Measurements from ENCODE around the gene RPS6KA2. TPM values are rescaled to one million over a fixed set of nuclear protein-coding genes. Genes with fewer than 3 reads are reported as not detected.
A peak's percentile ranks its signal among the peaks of the same experiment; 100 is the strongest.

The RPS6KA2 gene
- total RNA-seq, 1 donor from 2014 or later = 124 TPM

DNA sequence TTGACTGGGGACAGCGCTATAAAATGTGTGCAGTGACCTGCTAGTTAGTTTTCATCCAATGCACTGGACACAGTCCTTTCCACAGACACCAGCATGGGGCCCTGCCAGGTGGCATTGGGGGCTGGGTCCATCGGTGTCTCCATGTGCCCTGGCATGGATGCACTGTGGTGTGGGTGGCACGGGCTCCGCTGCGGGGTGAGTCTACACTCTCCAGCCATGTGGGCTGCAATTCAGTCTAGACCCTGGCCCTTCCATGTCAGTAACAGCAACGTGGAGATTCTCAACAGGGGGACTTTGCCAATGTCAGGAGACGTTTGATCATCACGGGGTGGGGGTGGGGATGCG lies 140.5 kb downstream of the RPS6KA2 start:
- Mint-ChIP-seq H3K4me3 (ENCODE audit: unreplicated experiment) (no peak overlapping the region), H3K27ac (ENCODE audit: unreplicated experiment) (no peak overlapping the region), H3K9me3 (ENCODE audit: low read depth) (no peaks in the 10 kb centered on the region), H3K36me3 (ENCODE audit: low read depth) (peaks cover 39% of the 10 kb centered on the region), H3K4me1 (ENCODE audit: low read depth) (peaks cover 22% of the 10 kb centered on the region), H3K27me3 (ENCODE audit: low read depth) (no peaks in the 10 kb centered on the region)
- no peak for DNase-seq (ENCODE audit: low spot score)
- TF ChIP-seq, protein P1, sequence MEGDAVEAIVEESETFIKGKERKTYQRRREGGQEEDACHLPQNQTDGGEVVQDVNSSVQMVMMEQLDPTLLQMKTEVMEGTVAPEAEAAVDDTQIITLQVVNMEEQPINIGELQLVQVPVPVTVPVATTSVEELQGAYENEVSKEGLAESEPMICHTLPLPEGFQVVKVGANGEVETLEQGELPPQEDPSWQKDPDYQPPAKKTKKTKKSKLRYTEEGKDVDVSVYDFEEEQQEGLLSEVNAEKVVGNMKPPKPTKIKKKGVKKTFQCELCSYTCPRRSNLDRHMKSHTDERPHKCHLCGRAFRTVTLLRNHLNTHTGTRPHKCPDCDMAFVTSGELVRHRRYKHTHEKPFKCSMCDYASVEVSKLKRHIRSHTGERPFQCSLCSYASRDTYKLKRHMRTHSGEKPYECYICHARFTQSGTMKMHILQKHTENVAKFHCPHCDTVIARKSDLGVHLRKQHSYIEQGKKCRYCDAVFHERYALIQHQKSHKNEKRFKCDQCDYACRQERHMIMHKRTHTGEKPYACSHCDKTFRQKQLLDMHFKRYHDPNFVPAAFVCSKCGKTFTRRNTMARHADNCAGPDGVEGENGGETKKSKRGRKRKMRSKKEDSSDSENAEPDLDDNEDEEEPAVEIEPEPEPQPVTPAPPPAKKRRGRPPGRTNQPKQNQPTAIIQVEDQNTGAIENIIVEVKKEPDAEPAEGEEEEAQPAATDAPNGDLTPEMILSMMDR (IDR thresholded peaks at IDR 0.05) = no peak

DNA sequence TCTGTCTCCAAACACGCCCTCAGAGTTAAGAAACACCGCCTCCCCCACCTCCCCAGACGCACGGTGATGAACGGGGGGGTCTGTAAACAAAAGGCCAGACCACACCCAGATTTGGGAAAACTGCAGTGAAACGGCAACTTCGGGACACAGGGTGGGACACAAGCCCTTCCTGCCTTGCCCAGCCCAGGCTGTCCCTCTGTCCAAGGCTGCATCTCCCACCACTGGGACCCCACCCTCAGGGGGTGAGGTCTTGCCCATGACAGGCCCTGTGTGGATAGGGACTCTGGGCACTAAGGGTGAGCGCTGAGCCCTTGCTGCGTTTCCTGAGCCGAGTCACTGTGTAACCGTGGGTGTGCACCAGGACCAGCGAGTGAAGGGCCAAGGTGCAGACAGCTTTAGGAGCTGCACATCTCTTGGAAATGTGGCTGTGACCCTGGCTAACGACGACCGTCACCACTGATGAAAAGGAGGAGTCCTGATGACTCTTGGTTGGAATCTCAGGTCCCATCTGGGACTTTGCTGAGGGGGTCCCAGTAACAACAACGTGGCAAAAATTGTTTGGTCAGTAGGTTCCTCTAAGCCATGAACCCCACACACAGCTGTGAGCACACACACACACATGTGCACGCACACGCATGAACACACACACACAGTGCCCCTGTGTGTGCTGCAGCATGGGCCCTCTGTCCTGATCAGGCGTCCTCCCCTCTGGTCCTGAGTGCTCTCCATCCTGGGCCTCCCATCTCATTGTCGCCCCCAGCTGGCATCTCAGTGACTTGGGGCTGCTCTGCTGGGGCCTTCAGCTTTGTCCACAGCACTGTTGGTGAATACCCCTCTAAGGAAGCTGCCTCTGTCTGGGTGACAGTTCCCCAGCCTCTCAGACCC lies 141.2 kb downstream of the RPS6KA2 start:
- H3K4me3 Mint-ChIP-seq (ENCODE audit: unreplicated experiment) = no peak overlapping the region
- no peaks in the 10 kb centered on the region for H3K9me3 Mint-ChIP-seq (ENCODE audit: low read depth)
- H3K27me3 Mint-ChIP-seq (ENCODE audit: low read depth) = no peaks in the 10 kb centered on the region
- TF ChIP-seq, protein P1 (IDR thresholded peaks at IDR 0.05) = peak; percentile 8
- H3K27ac Mint-ChIP-seq (ENCODE audit: unreplicated experiment) = no peak overlapping the region
- H3K36me3 Mint-ChIP-seq (ENCODE audit: low read depth) = peaks cover 36% of the 10 kb centered on the region
- no peak for DNase-seq (ENCODE audit: low spot score)
- peaks cover 18% of the 10 kb centered on the region for H3K4me1 Mint-ChIP-seq (ENCODE audit: low read depth)

DNA sequence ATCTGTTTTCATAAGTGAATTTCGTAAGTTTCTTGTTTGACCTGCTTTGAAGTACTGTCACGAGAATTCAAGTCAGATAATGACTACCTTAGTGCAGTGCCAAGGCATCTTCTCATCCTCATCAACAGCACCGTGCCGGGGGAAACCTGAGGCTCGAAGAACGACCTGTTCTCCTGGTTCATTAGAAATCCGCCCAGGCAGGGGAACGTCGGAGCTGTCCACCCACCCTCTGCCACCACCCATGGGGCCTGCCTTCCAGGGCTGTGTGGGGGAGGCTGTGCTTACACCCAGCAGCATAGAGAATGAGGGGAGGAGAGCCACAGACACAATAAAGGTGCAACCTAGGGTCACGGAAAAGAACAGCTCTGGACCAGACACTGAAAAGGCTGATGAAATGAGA lies 142.2 kb downstream of the RPS6KA2 start:
- Mint-ChIP-seq H3K27me3 (ENCODE audit: low read depth) (no peaks in the 10 kb centered on the region), H3K4me1 (ENCODE audit: low read depth) (peaks cover 16% of the 10 kb centered on the region), H3K27ac (ENCODE audit: unreplicated experiment) (no peak overlapping the region), H3K4me3 (ENCODE audit: unreplicated experiment) (no peak overlapping the region), H3K36me3 (ENCODE audit: low read depth) (peaks cover 31% of the 10 kb centered on the region), H3K9me3 (ENCODE audit: low read depth) (no peaks in the 10 kb centered on the region)
- DNase-seq (ENCODE audit: low spot score) = no peak
- TF ChIP-seq, protein P1 (IDR thresholded peaks at IDR 0.05) = no peak

DNA sequence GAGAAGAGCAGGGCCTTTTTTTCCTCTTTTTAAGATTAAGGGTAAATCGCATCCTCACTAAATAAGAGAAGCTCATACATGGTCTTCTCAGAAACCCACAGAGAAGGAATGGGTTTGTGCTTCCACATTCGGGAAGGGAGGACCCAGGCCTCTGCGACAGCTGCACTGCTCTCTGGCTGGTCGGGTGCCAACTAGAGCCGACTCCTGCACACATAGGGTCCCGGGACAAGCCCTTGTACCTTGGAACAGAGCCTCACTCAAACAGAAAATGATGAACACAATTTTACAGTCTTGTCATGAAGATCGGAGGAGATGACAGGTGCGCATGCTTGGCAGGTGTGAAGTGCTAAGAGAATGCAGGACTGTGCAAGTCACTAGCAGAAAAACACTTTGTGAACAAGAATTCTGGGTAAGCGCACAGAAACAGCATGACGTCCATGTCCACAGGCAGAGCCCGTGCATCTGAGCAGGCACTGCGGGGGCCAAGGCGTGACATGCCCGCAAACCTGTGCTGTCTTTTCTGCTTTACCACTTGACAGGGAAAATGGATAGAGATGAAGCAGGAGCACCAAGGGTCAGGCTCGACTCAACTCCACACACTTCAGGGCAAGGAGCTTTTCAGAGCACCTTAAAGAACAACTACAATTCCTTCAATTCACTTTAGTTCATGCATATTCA lies 143.3 kb downstream of the RPS6KA2 start:
- Mint-ChIP-seq H3K4me3 (ENCODE audit: unreplicated experiment) (no peak overlapping the region), H3K27ac (ENCODE audit: unreplicated experiment) (no peak overlapping the region), H3K36me3 (ENCODE audit: low read depth) (peaks cover 37% of the 10 kb centered on the region), H3K4me1 (ENCODE audit: low read depth) (peaks cover 14% of the 10 kb centered on the region), H3K27me3 (ENCODE audit: low read depth) (no peaks in the 10 kb centered on the region), H3K9me3 (ENCODE audit: low read depth) (no peaks in the 10 kb centered on the region)
- DNase-seq (ENCODE audit: low spot score) = no peak
- TF ChIP-seq, protein P1 (IDR thresholded peaks at IDR 0.05) = no peak

DNA sequence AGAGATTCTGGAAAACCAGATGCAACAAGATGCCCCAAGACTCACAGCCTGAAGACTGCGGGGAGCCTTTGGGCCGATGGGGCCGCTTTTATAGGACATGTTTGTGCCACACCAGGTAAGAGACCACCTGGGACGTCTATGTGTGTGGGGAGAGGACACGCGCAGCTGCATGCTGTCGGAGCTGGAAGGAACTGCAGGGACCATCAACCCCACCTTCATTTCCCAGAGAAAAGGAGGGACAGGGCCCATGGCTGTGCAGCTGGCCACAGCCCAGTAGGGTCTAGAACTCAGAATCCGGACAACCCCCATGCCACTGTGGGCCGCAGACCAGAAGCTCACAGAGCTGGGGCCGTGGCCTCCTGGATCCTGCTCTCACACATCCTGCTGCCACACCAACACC lies 144.0 kb downstream of the RPS6KA2 start:
- H3K4me1 Mint-ChIP-seq (ENCODE audit: low read depth) = peaks cover 8% of the 10 kb centered on the region
- no peaks in the 10 kb centered on the region for H3K27me3 Mint-ChIP-seq (ENCODE audit: low read depth)
- H3K27ac Mint-ChIP-seq (ENCODE audit: unreplicated experiment) = no peak overlapping the region
- peak; percentile 52 for DNase-seq (ENCODE audit: low spot score)
- H3K4me3 Mint-ChIP-seq (ENCODE audit: unreplicated experiment) = no peak overlapping the region
- TF ChIP-seq, protein P1 (IDR thresholded peaks at IDR 0.05) = no peak
- peaks cover 40% of the 10 kb centered on the region for H3K36me3 Mint-ChIP-seq (ENCODE audit: low read depth)
- H3K9me3 Mint-ChIP-seq (ENCODE audit: low read depth) = no peaks in the 10 kb centered on the region
